GF-D8 (cell line): ENCODE measurements around the gene KATNAL2.

Experiments
- DNase-seq: peaks from one replicate; lab custom pipeline; 2025; lab: John Stamatoyannopoulos, UW

Gene KATNAL2

GRCh38 chr18:47115205-47115604 lies 197.8 kb downstream of the KATNAL2 start:
- no peak for DNase-seq

GRCh38 chr18:47118981-47119380 lies 201.6 kb downstream of the KATNAL2 start:
- DNase-seq: no peak

GRCh38 chr18:47120428-47120827 lies 203.0 kb downstream of the KATNAL2 start:
- DNase-seq: no peak

- DNase-seq: no peak
These were observed 203.7 kb downstream of the KATNAL2 start for GRCh38 chr18:47121146-47121545.

GRCh38 chr18:47141289-47141688 lies 223.9 kb downstream of the KATNAL2 start:
- DNase-seq: no peak

- DNase-seq: no peak
These were observed 225.8 kb downstream of the KATNAL2 start for GRCh38 chr18:47143153-47143552.

- no peak for DNase-seq
These were observed 226.6 kb downstream of the KATNAL2 start for GRCh38 chr18:47143899-47144485.

GRCh38 chr18:47146206-47146605 lies 228.8 kb downstream of the KATNAL2 start:
- DNase-seq: no peak

- peak; percentile 51 for DNase-seq
These were observed 232.1 kb downstream of the KATNAL2 start for GRCh38 chr18:47149457-47150028.

- peak; percentile 72 for DNase-seq
These were observed 232.8 kb downstream of the KATNAL2 start, which contains the start of gene HDHD2 for GRCh38 chr18:47150029-47150823. Gene HDHD2 (minus strand): TSS chr18:47150500. CDS start chr18:47136439, 14,061 bp downstream.

GRCh38 chr18:47150824-47151366 lies 233.5 kb downstream of the KATNAL2 start:
- no peak for DNase-seq

- DNase-seq: peak; percentile 31
These were observed 234.0 kb downstream of the KATNAL2 start for GRCh38 chr18:47151439-47151838.
